ENCODE data around the gene UBE2Q1.

DNA sequence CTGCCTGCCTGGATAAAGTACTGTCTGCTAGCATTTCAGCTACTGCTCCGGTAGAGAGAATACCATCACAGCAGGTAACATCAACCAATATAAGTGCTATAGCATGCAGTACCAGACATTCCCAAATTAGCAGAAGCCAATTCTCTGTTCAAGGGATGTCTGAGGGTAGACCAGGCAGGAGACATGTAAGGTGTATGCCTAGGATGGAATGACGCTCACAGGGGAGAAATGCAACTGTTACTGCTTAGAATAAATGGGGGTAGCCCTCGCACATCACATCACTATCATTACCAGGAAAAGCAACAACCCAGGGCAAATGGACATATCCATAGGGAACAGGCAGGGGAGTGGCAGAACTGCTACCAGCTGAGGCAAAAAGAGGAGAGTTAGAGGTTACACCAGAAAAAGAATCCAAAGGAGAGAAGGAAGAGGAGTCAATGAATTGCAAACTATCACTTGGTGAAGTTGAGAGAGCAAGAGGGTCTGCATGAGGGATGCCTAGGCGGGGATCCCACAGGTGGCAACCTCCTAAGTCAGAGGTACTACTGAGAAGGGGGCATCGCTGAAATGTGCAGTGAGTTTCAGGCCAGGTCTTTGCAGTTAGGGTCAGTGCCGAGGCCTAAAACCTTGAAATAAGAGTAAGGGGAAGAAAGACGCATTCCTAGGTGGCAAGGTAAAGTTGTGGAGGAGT, 1.1 kb downstream of the UBE2Q1 start:
- TF ChIP-seq, protein P1, sequence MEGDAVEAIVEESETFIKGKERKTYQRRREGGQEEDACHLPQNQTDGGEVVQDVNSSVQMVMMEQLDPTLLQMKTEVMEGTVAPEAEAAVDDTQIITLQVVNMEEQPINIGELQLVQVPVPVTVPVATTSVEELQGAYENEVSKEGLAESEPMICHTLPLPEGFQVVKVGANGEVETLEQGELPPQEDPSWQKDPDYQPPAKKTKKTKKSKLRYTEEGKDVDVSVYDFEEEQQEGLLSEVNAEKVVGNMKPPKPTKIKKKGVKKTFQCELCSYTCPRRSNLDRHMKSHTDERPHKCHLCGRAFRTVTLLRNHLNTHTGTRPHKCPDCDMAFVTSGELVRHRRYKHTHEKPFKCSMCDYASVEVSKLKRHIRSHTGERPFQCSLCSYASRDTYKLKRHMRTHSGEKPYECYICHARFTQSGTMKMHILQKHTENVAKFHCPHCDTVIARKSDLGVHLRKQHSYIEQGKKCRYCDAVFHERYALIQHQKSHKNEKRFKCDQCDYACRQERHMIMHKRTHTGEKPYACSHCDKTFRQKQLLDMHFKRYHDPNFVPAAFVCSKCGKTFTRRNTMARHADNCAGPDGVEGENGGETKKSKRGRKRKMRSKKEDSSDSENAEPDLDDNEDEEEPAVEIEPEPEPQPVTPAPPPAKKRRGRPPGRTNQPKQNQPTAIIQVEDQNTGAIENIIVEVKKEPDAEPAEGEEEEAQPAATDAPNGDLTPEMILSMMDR (IDR thresholded peaks at IDR 0.05): no peak
- no peak for TF ChIP-seq EP300 (IDR thresholded peaks at IDR 0.05)

All from upper lobe of left lung (tissue), 4 donors.